Breast epithelium (tissue), 3 donors: ENCODE measurements around the gene KRT12.

Experiments used
- POLR2A ChIP-seq: fragments of 450-650 bp; IDR thresholded peaks from one replicate; pipeline ENCODE4 v1.6.1; 2016; ENCODE audit warnings: antibody characterized with exemption, mild to moderate bottlenecking, moderate library complexity
- POLR2AphosphoS5 ChIP-seq, 3 donors: sonication (generic); formaldehyde crosslinking; IDR thresholded peaks; one replicate each; pipeline ENCODE4 v1.6.1; 2017; ENCODE audit warnings: antibody characterized with exemption in 3 of 3
- TF ChIP-seq, protein P1 (sequence below), 3 donors: fragments of 450-650 bp; IDR thresholded peaks; one replicate each; pipeline ENCODE4 v1.5.1; 2016 to 2017; ENCODE audit warnings: antibody characterized with exemption in 3 of 3, mild to moderate bottlenecking in 3 of 3, moderate library complexity in 3 of 3

DNA sequence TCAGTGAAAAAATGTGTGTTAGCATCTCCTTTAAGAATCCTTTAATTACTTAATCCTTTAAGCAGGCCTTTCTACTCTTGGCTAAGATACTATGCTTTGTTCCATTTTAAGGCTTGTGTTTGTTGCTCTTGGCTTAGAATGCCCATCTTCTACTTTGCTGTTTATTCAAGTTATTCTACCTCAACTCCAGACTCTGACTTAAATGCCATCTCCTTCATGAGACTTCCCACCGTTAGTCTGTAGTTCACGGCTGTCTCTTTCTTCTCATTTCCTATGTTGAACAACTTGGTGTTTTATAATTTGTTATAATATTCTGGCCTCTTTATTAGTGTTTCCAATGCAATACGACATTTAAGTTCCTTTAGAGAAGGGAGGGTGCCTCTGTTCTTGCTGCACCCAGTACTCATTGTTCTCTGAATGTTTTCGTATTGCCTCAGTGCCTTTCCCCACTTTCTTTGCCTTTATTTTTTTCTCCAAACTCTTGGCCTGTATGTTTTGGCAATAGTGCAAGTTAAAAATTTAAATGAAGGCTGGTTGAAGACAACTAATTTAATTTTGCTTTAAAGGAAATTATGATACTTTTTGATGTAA lies 38.5 kb downstream of the KRT12 start:
- no peak for TF ChIP-seq POLR2A
- TF ChIP-seq, protein P1, sequence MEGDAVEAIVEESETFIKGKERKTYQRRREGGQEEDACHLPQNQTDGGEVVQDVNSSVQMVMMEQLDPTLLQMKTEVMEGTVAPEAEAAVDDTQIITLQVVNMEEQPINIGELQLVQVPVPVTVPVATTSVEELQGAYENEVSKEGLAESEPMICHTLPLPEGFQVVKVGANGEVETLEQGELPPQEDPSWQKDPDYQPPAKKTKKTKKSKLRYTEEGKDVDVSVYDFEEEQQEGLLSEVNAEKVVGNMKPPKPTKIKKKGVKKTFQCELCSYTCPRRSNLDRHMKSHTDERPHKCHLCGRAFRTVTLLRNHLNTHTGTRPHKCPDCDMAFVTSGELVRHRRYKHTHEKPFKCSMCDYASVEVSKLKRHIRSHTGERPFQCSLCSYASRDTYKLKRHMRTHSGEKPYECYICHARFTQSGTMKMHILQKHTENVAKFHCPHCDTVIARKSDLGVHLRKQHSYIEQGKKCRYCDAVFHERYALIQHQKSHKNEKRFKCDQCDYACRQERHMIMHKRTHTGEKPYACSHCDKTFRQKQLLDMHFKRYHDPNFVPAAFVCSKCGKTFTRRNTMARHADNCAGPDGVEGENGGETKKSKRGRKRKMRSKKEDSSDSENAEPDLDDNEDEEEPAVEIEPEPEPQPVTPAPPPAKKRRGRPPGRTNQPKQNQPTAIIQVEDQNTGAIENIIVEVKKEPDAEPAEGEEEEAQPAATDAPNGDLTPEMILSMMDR (IDR thresholded peaks at IDR 0.05): no peak
- TF ChIP-seq POLR2AphosphoS5 (IDR thresholded peaks at IDR 0.05): no peak
